ENCODE measurements around the gene PAX7.
"Not testable (repeated sequence)": the region's sequence is repeated elsewhere in the genome, so short reads cannot be mapped to it uniquely, and the experiment has no call there.

GRCh38 chr1:18694289-18694688 lies 63.6 kb downstream of the PAX7 start:
- TF ChIP-seq POLR2A, CTCF (IDR thresholded peaks at IDR 0.05): not testable (repeated sequence)

All from body of pancreas (tissue), 4 donors.